CD4-positive, alpha-beta memory T cell (primary cell): Measurements from ENCODE around the gene CLCF1. TPM values are rescaled to one million over a fixed set of nuclear protein-coding genes. Genes with fewer than 3 reads are reported as not detected.

Experiments used
- CTCF ChIA-PET: fragments of 350-600 bp; sonication (Branson Sonifier 250); formaldehyde crosslinking; loops from one replicate; lab custom pipeline; 2021; ENCODE audit warnings: inconsistent platforms; ENCODE audit not compliant: partially characterized antibody; lab: Charles Lee
- POLR2A ChIA-PET: fragments of 350-600 bp; sonication (Branson Sonifier 250); formaldehyde crosslinking; loops from one replicate; lab custom pipeline; 2021; ENCODE audit not compliant: partially characterized antibody; lab: Charles Lee
- DNase-seq, 5 donors: peaks; one replicate each; pipeline versions ENCODE4 v3.0.0 to v3.0.0-alpha.2; 2020 to 2022; ENCODE audit warnings: mixed read lengths in 1 of 5
- H3K27ac ChIP-seq: one replicate; pipeline ENCODE4 v1.7.0; 2013; ENCODE audit warnings: low read depth, low read length
- H3K27me3 ChIP-seq: 2 replicates; pipeline ENCODE4 v1.7.0; 2013; ENCODE audit warnings: mild to moderate bottlenecking, low read length, moderate library complexity; ENCODE audit not compliant: insufficient read depth
- H3K36me3 ChIP-seq: 2 replicates; pipeline ENCODE4 v1.7.0; 2013; ENCODE audit warnings: mild to moderate bottlenecking, low read length, moderate library complexity; ENCODE audit not compliant: insufficient read depth
- H3K4me1 ChIP-seq: 2 replicates; pipeline ENCODE4 v1.7.0; 2013; ENCODE audit warnings: mild to moderate bottlenecking, low read length, moderate library complexity; ENCODE audit not compliant: insufficient read depth
- H3K4me3 ChIP-seq, 2 donors: one replicate each; pipeline ENCODE4 v1.7.0; 2013; ENCODE audit warnings: low read length in 2 of 2, mild to moderate bottlenecking in 1 of 2
- H3K9me3 ChIP-seq, 2 donors: one replicate each; pipeline ENCODE4 v1.7.0; 2013; ENCODE audit warnings: low read length in 2 of 2, control low read depth in 1 of 2; ENCODE audit not compliant: control insufficient read depth in 1 of 2
- H3K27ac Mint-ChIP-seq, 7 donors: one replicate each; pipeline ENCODE4 v1.8.0; 2020 to 2021; ENCODE audit warnings: mixed read lengths in 7 of 7, mild to moderate bottlenecking in 6 of 7, inconsistent platforms in 3 of 7, moderate library complexity in 3 of 7
- H3K27me3 Mint-ChIP-seq, 2 donors: one replicate each; pipeline ENCODE4 v1.8.0; 2020 to 2021; ENCODE audit warnings: mixed read lengths in 2 of 2
- H3K36me3 Mint-ChIP-seq, 2 donors: one replicate each; pipeline ENCODE4 v1.8.0; 2020 to 2021; ENCODE audit warnings: mixed read lengths in 2 of 2, inconsistent platforms in 1 of 2, mild to moderate bottlenecking in 1 of 2
- H3K4me1 Mint-ChIP-seq, 4 donors: one replicate each; pipeline ENCODE4 v1.8.0; 2020 to 2021; ENCODE audit warnings: mixed read lengths in 4 of 4, mild to moderate bottlenecking in 1 of 4
- H3K4me3 Mint-ChIP-seq, 8 donors: one replicate each; pipeline ENCODE4 v1.8.0; 2020 to 2021; ENCODE audit warnings: mixed read lengths in 8 of 8, mild to moderate bottlenecking in 7 of 8, moderate library complexity in 6 of 8, inconsistent platforms in 3 of 8
- H3K9me3 Mint-ChIP-seq, 8 donors: one replicate each; pipeline ENCODE4 v1.8.0; 2020 to 2021; ENCODE audit warnings: mixed read lengths in 8 of 8, mild to moderate bottlenecking in 5 of 8, inconsistent platforms in 3 of 8, moderate library complexity in 1 of 8
- intact Hi-C: fragments of 100-400 bp; cut with micrococcal nuclease; formaldehyde crosslinking; loops from one replicate; pipeline ENCODE4 v1.15.1; 2023
- polyA plus RNA-seq, 2 donors: library from polyadenylated mRNA; unstranded; fragments of 300-500 nt; fragmentation: Illumina TruSeq; gene quantifications; one replicate each; pipeline ENCODE4 v1.2.3, GENCODE V29; 2021
- total RNA-seq, 2 experiments: library from RNA; stranded (reverse); gene quantifications; one replicate each; pipeline ENCODE4 v1.2.3, GENCODE V29; 2021

The CLCF1 gene
- total and polyA plus RNA-seq, 4 experiments from 2014 or later = 0.45 to 6.4 (median 4.9) TPM

DNA sequence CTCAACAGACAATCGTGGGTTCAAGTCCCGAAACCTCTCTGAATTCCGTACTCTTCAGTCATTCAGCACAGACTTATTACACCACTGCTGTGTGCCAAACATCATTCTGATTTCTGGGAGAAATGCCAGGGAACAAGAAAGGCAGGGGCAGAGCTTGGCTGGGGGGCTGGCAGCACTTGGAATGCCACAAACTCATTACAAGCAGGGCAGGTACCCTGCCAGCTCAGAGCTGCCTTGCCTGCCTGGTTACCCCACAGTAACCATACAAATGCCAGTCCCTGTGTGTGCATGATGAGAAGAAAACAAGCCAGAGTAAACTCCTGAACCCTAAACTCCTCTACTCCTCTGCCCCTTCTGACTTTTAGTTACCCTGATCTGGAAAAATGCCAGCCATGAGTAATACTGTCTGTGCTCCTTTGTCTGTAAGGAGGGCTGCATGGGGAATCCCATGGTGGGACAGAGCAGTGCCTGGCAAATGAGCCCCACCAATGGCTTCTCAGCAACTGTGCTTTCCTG lies 11.5 kb upstream of the CLCF1 start:
- Histone ChIP-seq H3K27me3 (no peaks in the 10 kb centered on the region), H3K4me1 (peaks cover 6% of the 10 kb centered on the region), H3K36me3 (no peaks in the 10 kb centered on the region), H3K27ac (no peak overlapping the region), H3K4me3 (no peak overlapping the region), H3K9me3 (no peaks in the 10 kb centered on the region)
- peak in 1 of 5 donors; percentile 9 for DNase-seq
- Mint-ChIP-seq H3K27ac (no peak overlapping the region), H3K4me3 (no peak overlapping the region), H3K36me3 (peaks cover 0 to 3% of the 10 kb centered on the region in 2 donors), H3K4me1 (peaks cover 11 to 19% (median 16%) of the 10 kb centered on the region in 4 donors), H3K9me3 (no peaks in the 10 kb centered on the region), H3K27me3 (peaks cover 0 to 1% of the 10 kb centered on the region in 2 donors)
- intact Hi-C loops = no loop called here
- ChIA-PET CTCF (interaction anchor here (1.1 to 24.8 kb wide), 4 partner anchors 11 to 39 kb away, joined by 3 to 1065 read pairs (median 74); partner anchors contain the start of genes CLCF1 and POLD4), POLR2A (interaction anchor here (1.0 to 19.7 kb wide), 2 partner anchors 13 to 31 kb away, joined by 3 to 449 read pairs; partner anchors contain the start of gene POLD4)

DNA sequence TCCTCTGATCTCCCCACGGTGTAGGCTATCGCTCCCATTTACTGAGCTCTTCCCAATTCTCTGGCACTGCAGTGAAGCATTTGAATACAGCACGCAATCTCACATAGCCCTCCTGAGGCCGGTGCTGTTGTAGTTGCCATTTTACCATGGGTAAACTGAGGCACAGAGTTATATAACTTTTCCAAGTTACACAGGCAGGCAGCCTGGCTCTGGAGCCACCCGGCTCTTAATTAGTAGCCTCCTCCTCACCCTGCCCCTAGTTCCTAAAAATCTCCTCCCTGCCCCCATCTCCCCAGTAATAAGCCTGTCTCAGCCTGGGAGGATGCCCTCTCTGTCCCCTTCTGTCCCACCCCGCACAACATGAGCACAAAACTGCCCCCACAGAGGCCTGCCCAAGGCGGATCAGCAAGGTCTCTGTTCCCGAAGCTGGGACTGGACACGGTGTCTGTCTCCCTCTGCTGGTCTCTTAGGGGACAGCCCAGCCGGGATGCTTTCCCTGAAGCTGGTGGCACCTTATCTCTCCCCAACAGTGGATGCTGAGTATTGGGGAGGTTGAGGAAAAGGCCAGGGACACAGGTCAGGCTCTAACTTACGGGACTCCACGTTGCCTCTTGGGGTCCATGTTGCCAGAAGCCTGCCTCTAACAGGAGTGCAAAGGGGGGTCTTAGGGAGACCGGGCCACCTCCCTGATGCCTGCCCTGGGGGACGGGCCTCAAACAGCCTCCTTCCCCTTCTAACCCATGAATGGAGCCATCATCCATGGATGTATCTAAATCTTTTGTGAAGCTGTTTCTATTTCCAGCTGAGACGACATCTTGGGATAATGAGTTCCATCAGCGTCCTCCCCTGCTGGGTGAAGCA lies 9.1 kb upstream of the CLCF1 start:
- Mint-ChIP-seq H3K27ac (peak overlapping the region in 4 of 7 donors; percentile 47 to 86 (median 68)), H3K36me3 (no peaks in the 10 kb centered on the region), H3K9me3 (no peaks in the 10 kb centered on the region), H3K27me3 (peaks cover 0 to 1% of the 10 kb centered on the region in 2 donors), H3K4me3 (peak overlapping the region in 1 of 8 donors; percentile 37), H3K4me1 (peaks cover 2 to 8% (median 6%) of the 10 kb centered on the region in 4 donors)
- no peak overlapping the region for H3K27ac ChIP-seq
- no peaks in the 10 kb centered on the region for H3K9me3 ChIP-seq
- no peaks in the 10 kb centered on the region for H3K36me3 ChIP-seq
- POLR2A ChIA-PET = interaction anchor here (0.8 to 19.7 kb wide), 16 partner anchors 9 to 143 kb away, joined by 3 to 449 read pairs (median 4); partner anchors contain the start of genes CDK2AP2, CLCF1, POLD4 and PPP1CA
- H3K4me3 ChIP-seq = no peak overlapping the region
- H3K27me3 ChIP-seq = no peaks in the 10 kb centered on the region
- DNase-seq = peak; percentile 79 to 84 (median 82)
- CTCF ChIA-PET = interaction anchor here (0.6 to 24.8 kb wide), 29 partner anchors 9 to 847 kb away, joined by 3 to 1065 read pairs (median 4); partner anchors contain the start of genes ANKRD13D, CLCF1, POLD4 and PPP1CA
- intact Hi-C loops = loop anchor here (1.0 to 2.0 kb wide), 4 partner anchors 25 to 120 kb away; partner anchors contain the start of gene POLD4
- H3K4me1 ChIP-seq = peaks cover 6% of the 10 kb centered on the region

DNA sequence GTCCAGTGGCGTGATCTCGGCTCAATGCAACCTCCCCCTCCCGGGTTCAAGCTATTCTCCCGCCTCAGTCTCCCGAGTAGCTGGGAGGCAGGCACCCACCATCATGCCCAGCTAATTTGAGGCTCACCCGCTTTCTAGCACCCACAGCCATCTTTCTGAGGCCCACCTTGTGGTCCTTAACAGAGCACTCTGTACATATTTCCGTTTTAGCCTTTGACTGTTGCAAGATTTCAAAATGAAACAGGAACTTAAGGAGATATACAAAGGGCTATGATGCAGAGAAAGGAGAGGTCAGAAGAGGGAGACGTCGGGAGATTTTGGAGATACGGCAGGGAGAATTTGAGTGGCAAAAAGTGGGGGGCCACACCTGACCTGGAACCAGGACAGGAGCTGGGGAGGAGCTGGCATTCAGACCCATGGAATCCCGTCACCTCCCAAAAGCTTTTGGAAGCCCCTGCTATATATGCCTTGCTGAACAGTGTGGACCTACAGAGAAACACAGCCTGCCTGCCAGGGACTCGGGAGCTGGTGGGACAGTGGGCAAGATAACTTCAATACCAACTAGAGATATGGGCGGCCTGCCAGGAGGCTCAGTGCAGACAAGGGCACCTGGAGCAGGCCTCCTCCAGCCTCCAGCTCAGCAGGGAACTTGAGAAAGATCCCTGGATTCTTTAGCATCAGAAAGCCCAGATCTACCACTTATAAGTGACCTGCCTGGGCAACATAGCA lies 8.0 kb upstream of the CLCF1 start:
- no peaks in the 10 kb centered on the region for H3K36me3 ChIP-seq
- ChIA-PET POLR2A (interaction anchor here (0.7 to 19.7 kb wide), 14 partner anchors 8 to 142 kb away, joined by 3 to 449 read pairs (median 5); partner anchors contain the start of genes CLCF1, POLD4, PPP1CA and RPS6KB2), CTCF (interaction anchor here (0.7 to 24.8 kb wide), 24 partner anchors 8 to 300 kb away, joined by 3 to 1065 read pairs (median 5); partner anchors contain the start of genes ANKRD13D, CLCF1, POLD4 and PPP1CA)
- intact Hi-C loops = no loop called here
- H3K27me3 ChIP-seq = no peaks in the 10 kb centered on the region
- no peak overlapping the region for H3K4me3 ChIP-seq
- Mint-ChIP-seq H3K9me3 (no peaks in the 10 kb centered on the region), H3K36me3 (no peaks in the 10 kb centered on the region), H3K27ac (peak overlapping the region in 3 of 7 donors; percentile 0 to 69 (median 12)), H3K4me3 (no peak overlapping the region), H3K4me1 (peaks cover 4 to 14% (median 9%) of the 10 kb centered on the region in 4 donors), H3K27me3 (peaks cover 0 to 1% of the 10 kb centered on the region in 2 donors)
- peak in 1 of 5 donors; percentile 6 for DNase-seq
- H3K27ac ChIP-seq = no peak overlapping the region
- H3K9me3 ChIP-seq = no peaks in the 10 kb centered on the region
- peaks cover 6% of the 10 kb centered on the region for H3K4me1 ChIP-seq

DNA sequence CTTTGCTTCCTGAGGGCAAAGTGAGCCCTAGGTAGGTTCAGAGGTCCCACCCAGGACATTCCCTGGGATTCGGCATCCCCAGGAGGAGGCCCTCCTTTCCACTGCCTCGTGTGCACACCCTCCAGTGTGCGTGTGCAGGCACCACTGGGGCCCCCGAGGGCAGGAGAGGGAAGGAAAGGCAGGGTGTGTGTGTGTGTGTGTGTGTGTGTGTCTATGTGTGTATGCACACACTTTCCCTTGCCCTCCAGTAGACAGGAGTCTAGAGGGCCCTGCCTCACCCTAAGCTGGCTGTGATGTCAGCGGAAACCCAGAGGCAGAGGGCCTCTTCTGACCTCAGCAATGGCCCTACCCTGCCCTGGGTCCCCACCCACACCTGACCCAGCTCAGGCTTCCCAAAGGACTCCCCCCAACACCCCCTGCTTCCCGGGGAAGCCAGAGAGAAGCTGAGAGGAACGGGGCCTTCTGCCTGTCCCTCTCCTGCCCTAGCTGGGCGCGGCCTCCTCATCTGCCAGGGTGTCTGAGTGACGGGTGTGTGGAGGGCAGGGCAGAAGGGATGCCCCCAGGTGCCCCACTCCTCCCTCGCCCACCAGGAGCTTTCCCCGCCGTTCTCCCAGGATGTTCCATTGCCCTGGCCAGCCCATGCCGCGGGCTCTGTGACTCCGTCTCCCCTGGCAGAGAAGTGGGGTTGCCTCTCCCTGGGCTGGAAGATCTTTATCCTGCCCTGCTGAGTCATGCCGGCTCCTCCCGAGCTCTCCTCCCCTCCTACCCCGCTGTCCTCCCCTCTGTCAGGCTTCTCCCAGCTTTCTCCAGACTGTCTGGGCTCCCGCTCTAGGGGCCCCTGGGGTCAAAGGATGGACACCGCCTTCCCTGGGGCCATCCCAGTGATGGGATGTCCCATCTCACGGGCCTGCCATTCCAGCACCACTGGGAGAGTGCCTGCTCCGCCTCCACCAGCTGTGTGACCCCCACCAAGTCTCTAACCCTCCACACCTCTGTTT lies 6.0 kb upstream of the CLCF1 start:
- Histone ChIP-seq H3K27ac (no peak overlapping the region), H3K36me3 (no peaks in the 10 kb centered on the region), H3K4me3 (no peak overlapping the region), H3K27me3 (no peaks in the 10 kb centered on the region), H3K9me3 (no peaks in the 10 kb centered on the region), H3K4me1 (peaks cover 20% of the 10 kb centered on the region)
- ChIA-PET POLR2A (interaction anchor here (1.1 to 19.7 kb wide), 2 partner anchors 22 to 25 kb away, joined by 4 to 449 read pairs; partner anchors contain the start of genes POLD4 and PPP1CA), CTCF (interaction anchor here (1.5 to 24.8 kb wide), 6 partner anchors 9 to 126 kb away, joined by 4 to 1065 read pairs (median 31); partner anchors contain the start of genes POLD4 and RAD9A)
- peak overlapping the region in 2 of 7 donors; percentile 3 to 35 for H3K27ac Mint-ChIP-seq
- H3K27me3 Mint-ChIP-seq = no peaks in the 10 kb centered on the region
- DNase-seq = peak in 1 of 5 donors; percentile 18
- H3K4me3 Mint-ChIP-seq = no peak overlapping the region
- peaks cover 8 to 31% (median 16%) of the 10 kb centered on the region in 4 donors for H3K4me1 Mint-ChIP-seq
- H3K9me3 Mint-ChIP-seq = no peaks in the 10 kb centered on the region
- intact Hi-C loops = no loop called here
- H3K36me3 Mint-ChIP-seq = no peaks in the 10 kb centered on the region

DNA sequence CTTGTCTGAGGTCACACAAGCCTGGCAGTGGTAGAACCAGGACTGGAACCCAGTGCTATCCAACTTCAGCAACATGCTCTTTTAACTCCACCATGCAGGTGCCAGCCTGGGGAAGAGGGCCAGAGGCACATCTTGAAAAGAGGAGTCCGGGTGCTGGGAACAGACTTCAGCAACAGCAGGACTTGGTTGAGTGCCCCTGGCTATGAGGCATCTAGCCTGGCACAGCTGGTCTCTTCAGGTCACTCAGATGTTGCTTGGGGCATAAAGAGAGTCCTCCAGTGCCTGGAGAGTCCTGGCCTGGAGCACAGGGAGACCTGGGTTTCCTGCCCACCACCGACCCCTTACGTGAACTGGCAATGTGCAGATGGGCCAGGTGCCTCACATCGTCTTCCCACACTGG lies 5.1 kb upstream of the CLCF1 start:
- H3K36me3 Mint-ChIP-seq = peaks cover 0 to 2% of the 10 kb centered on the region in 2 donors
- no peaks in the 10 kb centered on the region for H3K36me3 ChIP-seq
- DNase-seq = peak in 1 of 5 donors; percentile 13
- POLR2A ChIA-PET = interaction anchor here (0.6 to 19.7 kb wide), 3 partner anchors 14 to 24 kb away, joined by 3 to 449 read pairs (median 4); partner anchors contain the start of genes POLD4 and PPP1CA
- CTCF ChIA-PET = interaction anchor here (12.8 to 24.8 kb wide), 2 partner anchors 21 to 33 kb away, joined by 132 to 1065 read pairs; partner anchors contain the start of gene POLD4
- peaks cover 13 to 39% (median 21%) of the 10 kb centered on the region in 4 donors for H3K4me1 Mint-ChIP-seq
- H3K4me3 Mint-ChIP-seq = no peak overlapping the region
- no peak overlapping the region for H3K4me3 ChIP-seq
- H3K9me3 Mint-ChIP-seq = peaks cover 0 to under 1% (median 0%) of the 10 kb centered on the region in 8 donors
- peak overlapping the region in 1 of 7 donors; percentile 59 for H3K27ac Mint-ChIP-seq
- H3K27me3 Mint-ChIP-seq = peaks cover 3 to 4% of the 10 kb centered on the region in 2 donors
- H3K4me1 ChIP-seq = peaks cover 27% of the 10 kb centered on the region
- H3K27ac ChIP-seq = no peak overlapping the region
- H3K9me3 ChIP-seq = no peaks in the 10 kb centered on the region
- intact Hi-C loops = no loop called here
- H3K27me3 ChIP-seq = no peaks in the 10 kb centered on the region
